ENCODE measurements around the gene ZDHHC12. TPM values are rescaled to one million over a fixed set of nuclear protein-coding genes. Genes with fewer than 3 reads are reported as not detected.

ZDHHC12 gene
- polyA plus RNA-seq, 2 of the 4 experiments (the other 2 are of a cell fraction): 37.6 to 75.7 TPM

- 3% methylated on average over 26 of the region's 72 CpGs for WGBS (ENCODE audit: missing lambda C conversion rate)
- Histone ChIP-seq H3K4me1 (peaks cover 5% of the 10 kb centered on the region; the same call in 1 of the 3 replicates), H3K4me2 (peak within 1 kb of the TSS; percentile 85), H3K27ac (peak within 1 kb of the TSS; percentile 87 to 96), H3K4me3 (peak within 1 kb of the TSS; percentile 76), H3K9me3 (peaks cover 11% of the 10 kb centered on the region)
- DNase-seq (ENCODE audit: low read depth in 1 of 2, low spot score in 1 of 2): peak; percentile 89 to 97
- ATAC-seq: peak; percentile 96 to 98
- no peak for FAIRE-seq
- CTCF ChIA-PET: interaction anchor here (0.6 to 2.4 kb wide), 6 partner anchors 10 to 70 kb away, joined by 3 to 6 read pairs (median 5); partner anchors contain the start of genes ENDOG and PKN3
- POLR2A ChIA-PET: interaction anchor here (0.7 to 1.5 kb wide), 4 partner anchors 9 to 46 kb away, joined by 3 to 4 read pairs (median 3); partner anchors contain the start of gene ENDOG
- TF ChIP-seq HES2 (IDR thresholded peaks at IDR 0.05): no peak
- TF ChIP-seq JUNB (IDR thresholded peaks at IDR 0.05): no peak
- peak; percentile 13 for TF ChIP-seq CHD2 (IDR thresholded peaks at IDR 0.05; ENCODE audit: low read length, partially characterized antibody)
- TF ChIP-seq CHD4 (IDR thresholded peaks at IDR 0.05; ENCODE audit: borderline replicate concordance): no peak
- TF ChIP-seq RCOR1 (IDR thresholded peaks at IDR 0.05; ENCODE audit: low read depth, low read length): no peak
- peak; percentile 40; the same call in 1 of the 2 replicates for TF ChIP-seq HMGXB4 (CRISPR knock-in tag; IDR thresholded peaks at IDR 0.05; ENCODE audit: borderline replicate concordance)
- TF ChIP-seq TFCP2L1 (CRISPR knock-in tag; IDR thresholded peaks at IDR 0.05): no peak
- no peak for TF ChIP-seq KDM1A (IDR thresholded peaks at IDR 0.05; ENCODE audit: low read depth)
- no peak for TF ChIP-seq RARB (CRISPR knock-in tag; IDR thresholded peaks at IDR 0.05)
- no peak for TF ChIP-seq USF2 (IDR thresholded peaks at IDR 0.05)
- TF ChIP-seq ZNF302 (CRISPR knock-in tag; IDR thresholded peaks at IDR 0.05): no peak
- TF ChIP-seq MAFK (IDR thresholded peaks at IDR 0.05; ENCODE audit: partially characterized antibody): no peak
- TF ChIP-seq CTCF (IDR thresholded peaks at IDR 0.05): no peak
- TF ChIP-seq ZFP36 (IDR thresholded peaks at IDR 0.05; ENCODE audit: borderline replicate concordance, partially characterized antibody): no peak
- TF ChIP-seq SMC3 (IDR thresholded peaks at IDR 0.05): peak; percentile 38; the same call in 1 of the 3 replicates
- TF ChIP-seq RAD21 (conservative IDR thresholded peaks at IDR 0.05 in 1 of 2, IDR thresholded peaks at IDR 0.05 in 1 of 2): peak in 1 of 2 experiments; percentile 41; a peak in 1 of 5 replicates
- no peak for TF ChIP-seq EHMT2 (IDR thresholded peaks at IDR 0.05; ENCODE audit: low read depth)
- TF ChIP-seq POLR2A (IDR thresholded peaks at IDR 0.05; ENCODE audit: low read length): peak; percentile 30; the same call in 1 of the 2 replicates
- no peak for TF ChIP-seq ELK1 (IDR thresholded peaks at IDR 0.05; ENCODE audit: low read depth, low read length)
- TF ChIP-seq EP300 (IDR thresholded peaks at IDR 0.05): no peak
- peak; percentile 74; the same call in 1 of the 2 replicates for TF ChIP-seq PBX3 (IDR thresholded peaks at IDR 0.05)
- TF ChIP-seq FOSL2 (IDR thresholded peaks at IDR 0.05): no peak
- TF ChIP-seq FOSL2 (CRISPR knock-in tag; IDR thresholded peaks at IDR 0.05): peak; percentile 65
- TF ChIP-seq RFX5 (IDR thresholded peaks at IDR 0.05): 0 out of 2 replicates have a peak, but pooled peaks have one; percentile 71
- no peak for TF ChIP-seq ZSCAN20 (CRISPR knock-in tag; IDR thresholded peaks at IDR 0.05)
- 0 out of 2 replicates have a peak, but pooled peaks have one; percentile 65 for TF ChIP-seq MAZ (IDR thresholded peaks at IDR 0.05; ENCODE audit: borderline replicate concordance, low read depth, low read length)
- peak; percentile 50; the same call in 1 of the 2 replicates for TF ChIP-seq PHF8 (IDR thresholded peaks at IDR 0.05; ENCODE audit: borderline replicate concordance, low read depth)
- peak; percentile 48; the same call in 1 of the 2 replicates for TF ChIP-seq BHLHE40 (IDR thresholded peaks at IDR 0.05; ENCODE audit: low read depth, low read length)
- no peak for TF ChIP-seq CBX8 (IDR thresholded peaks at IDR 0.05)
- no peak for TF ChIP-seq HOXA7 (CRISPR knock-in tag; IDR thresholded peaks at IDR 0.05)
- TF ChIP-seq E2F6 (IDR thresholded peaks at IDR 0.05; ENCODE audit: borderline replicate concordance, low read depth): peak; percentile 50; the same call in 1 of the 2 replicates
- no peak for TF ChIP-seq CEBPB (IDR thresholded peaks at IDR 0.05)
- TF ChIP-seq TP53 (CRISPR knock-in tag; IDR thresholded peaks at IDR 0.05): no peak
Measured at GRCh38 chr9:128771745-128772519, 48.0 kb upstream of the ZDHHC12 start, which contains the start of gene ZER1. Gene ZER1 (minus strand): TSS chr9:128771927. CDS start chr9:128755565, 16,362 bp downstream.
